Head of caudate nucleus (tissue), 42 donors: ENCODE results near the gene ZDHHC5.
"Not testable (repeated sequence)": the region's sequence is repeated elsewhere in the genome, so short reads cannot be mapped to it uniquely, and the experiment has no call there.

Source experiments
- DNase-seq, 42 donors: peaks; one replicate each; pipeline versions ENCODE4 v3.0.0 to v3.0.0-alpha.2; 2020 to 2021; ENCODE audit warnings: mixed read lengths in 7 of 42
- intact Hi-C: fragments of 100-400 bp; cut with DNase I; formaldehyde crosslinking; loops from one replicate; pipeline ENCODE4 v1.15.0; 2022

Gene ZDHHC5

DNA sequence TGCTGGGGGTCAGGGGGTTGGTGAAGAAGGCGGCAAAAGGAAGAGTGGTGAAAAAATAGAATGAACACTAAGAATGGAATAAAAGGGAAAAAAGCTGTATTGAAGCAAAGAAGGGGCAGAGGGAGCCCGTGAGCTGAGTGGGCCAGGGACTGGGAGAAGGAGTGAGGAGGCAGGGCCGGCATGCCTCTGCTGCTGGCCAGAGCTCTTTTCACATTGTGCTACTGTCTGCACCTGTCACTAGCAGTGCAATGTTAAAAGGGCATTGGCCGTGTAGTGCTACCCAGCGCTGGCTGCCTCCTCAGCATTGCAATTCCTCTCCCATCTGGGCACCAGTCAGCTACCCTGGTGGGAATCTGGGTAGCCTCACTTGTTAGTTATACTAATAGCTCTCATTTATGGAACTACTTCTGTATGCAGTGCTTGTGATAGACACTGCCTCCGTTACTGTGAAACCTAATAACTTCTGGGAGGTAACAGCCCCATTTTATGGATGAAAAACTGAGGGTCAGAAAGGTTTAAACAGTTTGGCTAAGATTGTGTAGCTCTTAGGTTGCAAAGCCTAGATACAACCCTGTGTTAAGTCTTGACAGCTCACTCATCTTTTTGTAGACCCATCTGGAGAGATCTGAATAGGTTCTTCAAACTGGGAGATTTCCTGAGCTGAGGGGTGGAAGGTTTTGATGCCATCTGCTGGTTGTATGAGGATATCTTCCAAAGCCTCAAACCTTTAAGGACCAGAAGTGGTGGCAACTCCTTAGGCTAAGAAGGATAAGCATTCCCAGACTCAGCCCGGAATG, 26.7 kb upstream of the ZDHHC5 start:
- DNase-seq: peak in 22 of 42 donors; percentile 33 to 72 (median 52)
- intact Hi-C loops: loop anchor here (10.0 kb wide), 1 partner anchor 106 kb away; the partner anchor contains the start of genes SMTNL1 and TIMM10

DNA sequence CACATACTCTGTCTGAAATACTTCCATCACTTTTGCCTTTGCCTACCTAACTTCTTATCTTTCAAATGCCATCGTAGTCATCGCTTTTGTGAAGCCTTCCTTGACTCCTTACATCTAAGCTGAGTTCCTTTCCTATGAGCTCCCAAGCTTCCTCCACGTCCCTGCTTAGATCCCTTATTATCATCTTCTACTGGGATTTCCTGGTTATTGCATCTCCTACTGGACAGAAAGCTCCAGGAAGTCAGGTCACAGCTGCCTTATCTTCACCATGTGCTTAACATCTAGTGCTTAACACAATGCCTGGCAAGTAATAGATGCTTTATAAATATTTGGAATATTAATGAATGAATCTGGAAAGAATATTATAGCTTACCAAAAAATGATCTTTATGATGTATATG, 24.1 kb upstream of the ZDHHC5 start:
- intact Hi-C loops: loop anchor here (10.0 kb wide), 1 partner anchor 109 kb away; the partner anchor contains the start of genes SMTNL1 and TIMM10
- no peak for DNase-seq

DNA sequence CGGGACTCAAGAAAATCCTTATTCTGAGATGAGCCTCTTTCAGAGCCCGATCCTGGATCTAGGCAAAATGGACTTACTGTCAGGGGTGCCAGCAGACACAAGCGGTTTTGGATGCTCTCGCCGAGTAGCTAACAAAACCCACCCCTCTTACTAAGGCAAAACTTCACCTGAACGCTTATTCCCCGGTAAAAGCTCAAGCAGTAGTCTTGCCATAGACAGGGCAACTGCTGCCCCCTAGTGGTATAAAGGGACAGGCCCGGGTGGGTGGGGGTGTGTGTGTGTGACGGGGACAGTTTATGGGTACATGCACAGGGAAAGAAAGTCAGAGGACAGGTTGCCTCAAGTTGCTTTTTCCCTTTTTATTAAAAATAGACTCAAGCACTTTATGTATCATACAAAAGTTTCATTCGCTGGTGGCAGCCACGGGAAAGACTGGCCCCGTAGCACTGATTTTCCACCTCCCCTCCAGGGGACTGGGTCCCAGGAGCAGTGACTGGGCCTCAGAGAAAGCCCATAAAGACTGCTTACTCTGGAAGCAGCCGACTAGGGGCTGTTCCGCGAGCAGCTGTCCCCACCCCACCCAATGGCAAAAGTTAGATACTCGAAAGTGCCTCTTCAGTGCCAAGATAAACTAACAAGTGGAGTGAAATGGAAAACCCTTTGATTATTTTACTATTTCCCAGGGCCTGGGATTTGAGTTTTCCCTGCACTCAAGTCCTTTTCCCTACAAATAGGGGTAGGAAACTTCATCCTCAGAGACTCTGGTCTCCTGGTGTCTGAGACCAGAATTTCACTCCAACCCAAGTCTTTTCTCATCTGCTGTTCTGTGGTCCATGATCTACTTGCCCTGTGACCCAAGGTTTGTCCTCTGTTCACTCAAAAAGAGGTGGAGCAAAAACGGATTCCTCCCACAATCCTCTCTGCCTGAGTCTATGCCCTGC, 22.9 kb upstream of the ZDHHC5 start:
- intact Hi-C loops: loop anchor here (5.0 to 10.0 kb wide), 3 partner anchors 78 to 308 kb away; partner anchors contain the start of genes P2RX3, SMTNL1, SSRP1 and TIMM10
- peak; percentile 73 to 95 (median 87) for DNase-seq

DNA sequence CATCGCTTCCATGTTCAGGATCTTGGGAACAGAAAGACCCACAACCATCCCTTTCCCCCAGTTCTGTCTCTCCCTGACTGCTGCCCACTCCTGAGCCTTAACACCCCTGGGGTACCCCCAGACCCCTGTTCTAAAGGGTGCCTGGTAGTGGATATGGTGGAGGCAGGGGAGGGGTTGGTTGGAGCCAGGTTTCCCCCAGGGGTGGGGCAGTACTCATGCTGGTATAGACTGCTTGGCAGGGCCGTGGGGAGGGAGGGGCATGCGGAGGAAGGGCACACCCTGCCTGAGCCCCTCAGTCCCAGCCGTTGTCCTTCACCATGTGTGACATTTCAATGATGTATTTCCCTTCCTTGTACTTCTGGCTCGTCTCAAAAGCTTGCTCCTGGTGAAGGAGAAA, 22.2 kb upstream of the ZDHHC5 start:
- intact Hi-C loops: loop anchor here (5.0 to 10.0 kb wide), 3 partner anchors 78 to 308 kb away; partner anchors contain the start of genes P2RX3, SMTNL1, SSRP1 and TIMM10

DNA sequence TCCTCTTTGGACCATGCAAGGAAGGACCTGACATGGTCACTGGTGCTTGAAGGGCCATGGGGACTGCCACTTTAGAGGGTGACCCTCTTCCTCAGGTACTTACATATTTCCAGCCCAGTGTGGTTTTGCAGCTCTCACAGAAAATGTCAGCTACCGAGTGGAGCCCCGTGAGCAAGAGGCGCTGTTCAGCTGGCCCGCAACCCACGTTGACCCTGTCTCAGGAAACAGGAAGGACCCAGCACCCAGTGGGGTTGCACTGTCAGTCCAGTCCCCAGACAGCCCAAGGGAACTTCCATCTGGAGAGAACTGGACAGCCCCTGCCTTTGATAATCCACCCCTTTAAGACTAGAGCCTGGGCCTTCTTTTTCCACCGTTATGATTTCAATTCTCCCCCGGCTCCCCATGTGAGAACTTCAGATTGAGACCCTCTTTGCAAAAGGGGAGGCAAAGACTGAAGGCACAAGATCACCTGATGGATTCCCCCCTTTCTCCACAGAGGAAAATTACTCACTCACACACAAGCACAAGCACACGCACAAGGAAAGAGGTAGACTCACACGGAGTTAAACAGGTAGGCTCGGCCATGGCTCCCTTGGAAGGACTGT, 21.6 kb upstream of the ZDHHC5 start:
- DNase-seq: peak in 1 of 42 donors; percentile 41
- intact Hi-C loops: loop anchor here (5.0 to 10.0 kb wide), 3 partner anchors 79 to 309 kb away; partner anchors contain the start of genes P2RX3, SMTNL1, SSRP1 and TIMM10

More for the DNA sequence above, 22.2 kb upstream of the ZDHHC5 start:
- DNase-seq: no peak

DNA sequence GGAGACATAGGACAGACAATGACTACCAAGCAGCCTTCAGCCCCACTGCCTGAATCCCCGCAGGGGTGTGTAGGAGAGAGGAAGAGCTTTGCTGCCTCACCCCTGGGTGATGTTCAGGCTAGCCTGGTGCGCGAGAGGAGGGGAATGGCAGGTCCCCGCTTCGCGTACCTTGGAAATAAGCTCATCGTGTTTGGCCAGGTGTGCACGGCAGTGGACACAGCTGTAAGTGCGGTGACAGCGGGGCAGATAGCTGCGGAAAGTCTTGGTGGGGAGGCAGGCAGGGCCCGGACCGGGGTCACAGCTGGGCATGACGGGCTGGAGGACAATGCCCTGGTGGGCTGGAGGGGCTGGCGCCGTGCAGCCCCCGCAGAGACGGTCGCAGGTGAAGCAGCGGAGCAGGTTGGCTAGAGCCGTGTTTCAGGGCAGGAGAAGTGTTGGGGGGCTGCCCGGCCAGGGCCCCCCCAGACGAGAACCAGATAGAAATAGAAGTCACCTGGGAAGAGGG, 21.1 kb upstream of the ZDHHC5 start:
- peak in 1 of 42 donors; percentile 42 for DNase-seq
- intact Hi-C loops: loop anchor here (5.0 to 10.0 kb wide), 3 partner anchors 80 to 310 kb away; partner anchors contain the start of genes P2RX3, SMTNL1, SSRP1 and TIMM10

DNA sequence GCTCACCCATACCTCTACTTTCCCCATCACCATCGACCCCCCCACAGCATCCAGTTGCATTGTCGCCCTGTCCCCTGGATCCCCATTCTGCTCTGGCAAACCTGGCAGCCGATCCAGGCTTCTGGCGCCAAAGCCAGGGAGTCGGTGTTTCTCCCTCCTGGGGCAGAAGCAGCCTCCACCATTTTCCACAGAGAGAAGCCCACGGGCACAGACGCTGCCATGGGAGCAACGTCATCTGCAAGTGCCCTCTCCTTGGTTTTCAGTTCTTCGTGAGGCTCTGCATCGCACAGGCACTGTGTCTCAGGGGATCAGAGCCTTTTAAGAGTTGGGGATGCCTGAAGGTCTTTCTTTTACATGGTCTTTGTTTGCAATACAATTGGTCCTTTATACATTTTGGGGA, 20.5 kb upstream of the ZDHHC5 start:
- peak in 2 of 42 donors; percentile 10 to 44 for DNase-seq
- intact Hi-C loops: loop anchor here (5.0 to 10.0 kb wide), 3 partner anchors 80 to 310 kb away; partner anchors contain the start of genes P2RX3, SMTNL1, SSRP1 and TIMM10

DNA sequence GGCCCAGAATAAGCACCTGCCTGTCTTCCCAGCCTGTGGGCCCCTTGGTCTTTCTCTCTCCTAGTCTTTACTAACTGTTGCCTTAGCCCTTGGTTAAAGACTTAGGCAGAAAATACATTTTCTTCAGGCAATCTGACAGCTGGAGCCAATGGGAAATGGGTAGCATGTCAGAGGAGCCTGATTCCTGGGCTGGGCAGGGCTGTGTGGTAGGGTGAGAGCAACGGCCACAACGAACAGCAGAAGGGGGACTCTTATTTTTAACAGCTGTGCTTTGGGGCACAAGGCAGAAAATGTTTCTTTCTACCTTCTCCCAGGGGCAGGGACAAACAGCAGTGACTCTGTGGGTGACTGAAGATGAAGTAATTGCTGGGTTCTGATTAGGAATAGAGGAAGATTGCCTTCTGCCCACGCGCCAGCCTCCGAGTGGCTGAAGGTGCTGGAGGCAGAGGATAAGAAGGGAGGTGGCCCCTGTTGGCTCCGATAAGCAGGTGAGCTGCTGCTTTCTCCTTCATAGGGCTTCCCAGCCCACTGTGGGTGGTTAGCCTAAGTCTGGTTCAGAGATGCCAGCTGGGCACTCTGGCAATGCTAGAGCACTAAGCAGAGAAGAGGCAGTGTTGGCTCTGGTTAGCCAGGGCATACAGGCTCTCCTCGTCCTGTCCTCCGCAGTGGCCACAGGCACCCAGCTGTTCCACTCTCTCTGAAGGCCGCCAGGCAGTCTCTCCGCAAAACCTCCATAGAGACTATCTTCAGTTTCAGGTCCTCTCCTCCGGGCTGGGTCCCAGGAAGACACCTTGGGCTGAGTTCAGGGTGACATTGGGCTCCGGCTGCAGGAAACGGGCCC, 19.7 kb upstream of the ZDHHC5 start:
- intact Hi-C loops: loop anchor here (5.0 to 10.0 kb wide), 3 partner anchors 81 to 311 kb away; partner anchors contain the start of genes P2RX3, SMTNL1, SSRP1 and TIMM10
- DNase-seq: peak in 39 of 42 donors; percentile 40 to 90 (median 72)

DNA sequence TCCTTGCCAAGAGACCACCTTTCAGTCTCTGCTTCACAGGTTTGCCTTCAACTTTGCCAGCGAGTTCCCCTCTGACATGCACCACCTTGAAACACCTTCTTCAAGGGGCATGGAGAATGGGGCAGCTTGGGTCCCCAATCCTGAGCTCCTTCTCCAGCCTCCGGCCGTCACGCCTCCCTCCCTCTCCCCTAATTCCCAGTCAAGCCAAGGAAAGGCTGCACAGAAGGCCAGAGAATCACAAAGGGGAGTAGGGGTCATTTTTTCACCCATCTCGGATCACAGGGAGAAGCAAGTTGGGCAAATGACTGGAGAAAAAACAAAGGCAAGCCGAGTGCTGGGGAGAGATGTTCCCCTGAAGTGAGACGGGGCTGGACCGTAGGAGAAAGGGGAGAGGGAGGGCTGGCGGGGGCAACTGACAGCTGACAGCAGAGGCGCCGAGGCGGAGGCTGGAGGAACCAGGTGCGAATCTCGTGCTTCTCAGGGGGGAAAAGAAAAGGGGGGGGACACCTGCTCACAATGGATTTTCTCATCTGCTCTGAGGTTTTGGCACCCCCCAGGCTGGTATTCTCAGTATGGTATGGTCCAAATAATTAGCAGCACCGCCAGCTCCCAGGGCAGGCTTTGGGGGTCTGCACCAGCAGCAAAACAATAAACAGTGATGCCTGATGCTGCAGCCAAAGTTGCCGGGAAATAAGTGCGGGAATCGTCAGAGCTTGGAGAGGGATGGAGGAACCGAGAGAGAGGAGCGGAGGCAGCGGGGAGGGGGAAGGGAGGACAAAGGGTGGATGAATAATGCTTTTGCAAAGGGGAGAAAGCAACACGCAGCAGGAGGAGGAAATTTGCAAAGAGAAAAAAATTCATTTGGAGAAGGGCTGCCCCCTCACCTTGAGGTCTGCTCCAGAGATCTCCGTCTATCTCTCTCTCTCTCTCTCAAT, 18.8 kb upstream of the ZDHHC5 start:
- DNase-seq: peak; percentile 39 to 89 (median 72)
- intact Hi-C loops: loop anchor here (5.0 to 10.0 kb wide), 3 partner anchors 82 to 312 kb away; partner anchors contain the start of genes P2RX3, SMTNL1, SSRP1 and TIMM10

DNA sequence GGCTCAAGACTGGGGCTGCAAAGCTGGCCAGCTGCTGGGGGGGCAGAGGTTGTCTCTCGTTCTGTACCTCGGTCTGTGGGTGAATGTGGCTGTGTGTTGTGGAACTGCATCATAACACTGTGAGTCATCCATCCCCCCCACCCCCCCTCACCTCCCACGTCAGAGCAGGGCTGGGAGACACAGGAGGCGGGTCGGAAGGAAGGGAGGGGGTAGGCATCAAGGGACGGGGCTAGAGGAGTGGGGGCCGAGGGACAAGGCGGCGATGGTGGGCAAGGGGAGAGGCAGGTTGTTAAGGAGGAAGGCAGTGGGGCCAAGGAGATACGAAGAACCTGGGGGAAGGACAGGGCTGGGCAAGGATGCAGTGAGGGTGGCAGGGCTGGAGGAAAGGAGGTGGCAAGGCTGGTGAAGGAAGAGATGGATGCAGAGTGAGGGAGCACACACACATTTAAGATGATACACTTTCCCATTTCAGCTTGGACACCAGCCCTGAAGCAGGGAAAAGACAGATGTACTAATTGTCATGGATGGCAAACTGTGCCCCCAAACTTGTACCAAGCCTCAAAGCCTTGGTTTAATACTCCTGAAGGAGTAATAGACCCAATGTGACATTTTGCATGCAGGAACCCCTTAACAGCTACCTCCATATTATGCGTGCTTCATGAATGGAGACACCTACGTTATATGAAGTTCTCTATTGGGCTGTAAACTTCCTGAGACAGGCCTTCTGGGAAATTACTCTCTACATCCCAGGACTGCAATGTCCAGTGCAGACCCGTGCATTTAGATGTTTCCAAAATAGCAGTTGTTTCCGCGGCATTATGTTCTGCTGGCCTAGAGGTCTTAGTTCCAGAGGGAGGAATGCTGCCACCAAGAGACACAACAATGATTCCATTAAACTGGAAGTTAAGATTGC, 17.8 kb upstream of the ZDHHC5 start, which contains the start of gene YPEL4:
TSS of gene YPEL4 (minus strand) at position 87 of the 913 bp plus-strand sequence. CDS start 2,805 bp downstream, outside the sequence.
- DNase-seq: peak; percentile 50 to 91 (median 75)
- intact Hi-C loops: loop anchor here (5.0 to 10.0 kb wide), 3 partner anchors 83 to 313 kb away; partner anchors contain the start of genes P2RX3, SMTNL1, SSRP1 and TIMM10

DNA sequence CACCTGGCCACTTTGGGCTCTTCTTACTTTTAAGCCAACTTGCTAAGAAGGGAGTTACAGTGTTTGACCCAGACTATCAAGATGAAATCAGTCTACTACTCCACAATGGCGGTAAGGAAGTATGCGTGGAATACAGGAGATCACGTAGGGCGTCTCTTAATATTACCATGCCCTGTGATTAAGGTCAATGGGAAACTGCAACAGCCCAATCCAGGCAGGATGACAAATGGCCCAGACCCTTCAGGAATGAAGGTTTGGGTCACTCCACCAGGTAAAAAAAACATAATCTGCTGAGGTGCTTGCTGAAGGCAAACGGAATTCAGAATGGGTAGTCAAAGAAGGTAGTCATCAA, 17.2 kb upstream of the ZDHHC5 start:
- intact Hi-C loops: no loop called here
- DNase-seq: no peak

DNA sequence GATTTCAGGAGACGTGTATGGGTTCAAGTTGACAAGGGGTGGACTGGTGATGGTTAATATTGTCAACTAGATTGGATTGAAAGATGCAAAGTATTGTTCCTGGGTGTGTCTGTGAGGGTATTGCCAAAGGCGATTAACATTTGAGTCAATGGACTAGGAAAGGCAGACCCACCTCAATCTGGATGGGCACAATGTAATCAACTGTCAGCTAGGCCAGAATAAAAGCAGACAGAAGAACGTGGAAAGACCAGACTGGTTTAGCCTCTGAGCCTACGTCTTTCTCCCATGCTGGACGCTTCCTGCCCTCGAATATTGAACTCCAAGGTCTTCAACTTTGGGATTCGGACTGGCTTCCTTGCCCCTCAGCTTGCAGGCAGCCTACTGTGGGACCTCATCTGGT, 16.5 kb upstream of the ZDHHC5 start:
- no peak for DNase-seq
- intact Hi-C loops: no loop called here

DNA sequence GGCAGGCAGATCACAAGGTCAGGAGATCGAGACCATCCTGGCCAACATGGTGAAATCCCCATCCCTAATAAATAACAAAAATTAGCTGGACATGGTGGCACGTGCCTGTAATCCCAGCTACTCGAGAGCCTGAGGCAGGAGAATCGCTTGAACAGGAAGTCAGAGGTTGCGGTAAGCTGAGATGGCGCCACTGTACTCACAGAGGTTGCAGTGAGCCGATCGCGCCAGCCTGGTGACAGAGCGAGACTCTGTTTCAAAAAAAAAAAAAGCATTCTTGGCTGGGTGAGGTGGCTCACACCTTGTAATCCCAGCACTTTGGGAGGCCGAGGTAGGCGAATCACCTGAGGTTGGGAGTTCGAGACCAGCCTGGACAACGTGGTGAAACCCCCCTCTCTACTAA, 15.7 kb upstream of the ZDHHC5 start:
- DNase-seq, intact Hi-C loops: not testable (repeated sequence)

DNA sequence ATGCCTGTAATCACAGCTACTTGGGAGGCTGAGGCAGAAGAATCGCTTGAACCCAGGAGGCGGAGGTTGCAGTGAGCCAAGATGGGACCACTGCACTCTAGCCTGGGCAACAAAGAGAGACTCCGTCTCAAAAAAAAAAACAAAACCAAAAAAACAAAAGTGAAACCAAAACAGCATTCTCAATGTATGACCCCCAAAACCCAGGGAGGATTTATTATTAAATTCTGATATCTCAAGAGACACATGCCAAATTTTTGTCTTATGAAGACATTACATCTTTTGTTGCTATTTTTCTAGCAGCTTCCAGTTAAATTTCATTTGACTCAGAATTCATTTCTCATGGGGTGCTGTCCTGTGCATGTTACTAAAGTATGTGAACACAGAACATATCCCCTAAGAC, 15.3 kb upstream of the ZDHHC5 start:
- intact Hi-C loops: no loop called here
- DNase-seq: no peak

DNA sequence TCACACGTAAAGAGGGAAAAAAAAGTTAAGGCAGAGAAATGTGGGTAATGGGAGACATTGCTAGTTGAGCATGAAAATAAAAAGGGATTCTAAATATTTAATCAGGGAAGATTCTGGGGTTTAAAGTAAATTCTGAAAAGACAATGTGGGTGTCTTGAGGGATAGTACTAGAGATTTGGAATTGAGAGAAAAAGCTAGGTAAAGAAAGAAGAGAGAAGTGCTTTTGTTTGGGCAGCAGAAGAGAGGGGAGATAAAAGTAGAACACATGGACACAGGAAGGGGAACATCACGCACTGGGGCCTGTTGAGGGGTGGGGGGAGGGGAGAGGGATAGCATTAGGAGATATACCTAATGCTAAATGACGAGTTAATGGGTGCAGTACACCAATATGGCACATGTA, 14.8 kb upstream of the ZDHHC5 start:
- DNase-seq: no peak
- intact Hi-C loops: no loop called here
